PFSK-1 (cell line): ENCODE results near the gene PTPRN2.

Experiments
- FOXP2 ChIP-seq: optimal IDR thresholded peaks from 2 replicates; pipeline ENCODE3; 2011; ENCODE audit warnings: borderline replicate concordance, control low read depth, inconsistent platforms; ENCODE audit not compliant: insufficient read depth; ENCODE audit errors: extremely low read length, extremely low read depth
- POLR2AphosphoS5 ChIP-seq: IDR thresholded peaks from 2 replicates; pipeline ENCODE4 v1.6.1; 2012; ENCODE audit warnings: low read depth, mild to moderate bottlenecking, control low read depth, low read length, moderate library complexity
- REST ChIP-seq, 2 experiments: IDR thresholded peaks; 2 replicates each; pipeline versions ENCODE4 v1.6.1 to v1.8.0; 2011 to 2012; ENCODE audit warnings: low read depth in 2 of 2, low read length in 2 of 2, control low read depth in 1 of 2, inconsistent platforms in 1 of 2, mild to moderate bottlenecking in 1 of 2, moderate library complexity in 1 of 2; ENCODE audit not compliant: insufficient read depth in 1 of 2
- SIN3A ChIP-seq: IDR thresholded peaks from 2 replicates; pipeline ENCODE4 v1.6.1; 2012; ENCODE audit warnings: mild to moderate bottlenecking, low read length, moderate library complexity, borderline replicate concordance; ENCODE audit not compliant: insufficient read depth
- TAF1 ChIP-seq: IDR thresholded peaks from 2 replicates; pipeline ENCODE4 v1.6.1; 2012; ENCODE audit warnings: low read length, control low read depth, borderline replicate concordance; ENCODE audit not compliant: insufficient read depth

GRCh38 chr7:158527495-158527894 lies 60.1 kb downstream of the PTPRN2 start:
- TF ChIP-seq REST (IDR thresholded peaks at IDR 0.05; ENCODE audit: insufficient read depth in 1 of 2, low read depth in 2 of 2, low read length in 2 of 2) (no peak), TAF1 (no peak), POLR2AphosphoS5 (no peak), SIN3A (no peak), FOXP2 (no peak)
